ENCODE data around the gene SRRM1. TPM values are rescaled to one million over a fixed set of nuclear protein-coding genes. Genes with fewer than 3 reads are reported as not detected.
"Not testable (repeated sequence)": the region's sequence is repeated elsewhere in the genome, so short reads cannot be mapped to it uniquely, and the experiment has no call there.

SRRM1 gene
- total and polyA plus RNA-seq, 10 of the 15 experiments (the other 5 are each of a cell fraction or from before 2014, with no cell fraction given) = 36.8 to 285 (median 126) TPM

DNA sequence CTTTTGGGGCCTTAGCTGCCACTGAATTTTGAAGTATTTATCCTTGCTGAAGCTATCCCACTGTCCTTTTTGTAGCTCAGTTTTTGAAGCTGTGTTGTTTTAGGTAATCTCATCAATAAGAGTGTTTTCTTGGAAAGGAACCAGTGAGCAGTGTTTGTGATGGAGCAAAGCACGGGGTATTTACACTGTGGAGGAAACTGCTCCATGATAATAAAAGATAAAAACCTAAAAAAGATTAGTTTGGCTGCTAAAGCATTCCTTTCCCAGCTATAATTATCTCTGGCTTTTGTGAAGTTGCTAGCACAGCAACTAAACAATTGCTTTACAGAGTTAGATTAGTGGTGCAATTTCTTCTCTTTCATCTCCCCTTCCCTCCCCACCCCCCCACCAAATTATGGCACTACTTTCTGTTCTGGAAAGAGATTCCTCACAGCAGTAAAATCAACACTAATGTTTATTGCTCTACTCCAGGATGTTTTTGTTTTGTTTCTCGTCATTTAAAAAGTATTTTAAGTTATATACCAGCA is 21.5 kb downstream of the SRRM1 start:
- H3K36me3 ChIP-seq (ENCODE audit: control insufficient read depth in 2 of 2, insufficient read depth in 2 of 2, low read length in 1 of 2) = peaks cover 10 to 42% of the 10 kb centered on the region in 2 experiments
- intact Hi-C loops (cut with micrococcal nuclease; ENCODE audit: unreplicated experiment) (no loop called here), in situ Hi-C loops (cut with MboI) (no loop called here)
- H3K27ac ChIP-seq (ENCODE audit: control insufficient read depth, insufficient read depth) = no peak overlapping the region
- H3K4me3 ChIP-seq = no peak overlapping the region
- ATAC-seq (no peak), FAIRE-seq (no peak), DNase-seq (ENCODE audit: low read depth, low spot score) (no peak)
- H2AFZ ChIP-seq (ENCODE audit: control insufficient read depth, low read depth, low read length) = no peak overlapping the region
- POLR2A ChIA-PET = interaction anchor here (0.6 to 0.7 kb wide), 2 partner anchors 91 to 594 kb away, joined by 3 to 4 read pairs; no protein-coding TSS in a partner anchor
- 100% methylated on average over 2 of the region's 2 CpGs for WGBS (ENCODE audit: insufficient coverage, insufficient replicate concordance, low lambda C conversion rate, missing lambda C conversion rate)
- H3K9me3 ChIP-seq (replicated peaks; ENCODE audit: control insufficient read depth, insufficient read depth, low read length) = no peaks in the 10 kb centered on the region
- no peaks in the 10 kb centered on the region for H3K4me1 ChIP-seq (ENCODE audit: control insufficient read depth, insufficient read depth, low read length)
- no peak overlapping the region for H3K9ac ChIP-seq (ENCODE audit: control insufficient read depth, insufficient read depth, low read length)
- CTCF ChIA-PET = interaction anchor here (0.7 to 1.6 kb wide), 6 partner anchors 24 to 170 kb away, joined by 3 to 8 read pairs (median 4); no protein-coding TSS in a partner anchor
- RAD21 ChIA-PET (ENCODE audit: unreplicated experiment) = interaction anchor here (1.3 kb wide), 1 partner anchor 24 kb away, joined by 3 read pairs; no protein-coding TSS in a partner anchor
- no peak overlapping the region for H3K4me2 ChIP-seq (ENCODE audit: control insufficient read depth, insufficient read depth)
- SMC1A ChIA-PET (ENCODE audit: uncharacterized antibody, unreplicated experiment) = interaction anchor here (0.6 to 2.2 kb wide), 7 partner anchors 9 to 190 kb away, joined by 3 to 6 read pairs (median 3); no protein-coding TSS in a partner anchor
- no peaks in the 10 kb centered on the region for H3K27me3 ChIP-seq (replicated peaks in 1 of 2; ENCODE audit: control insufficient read depth in 2 of 2, insufficient read depth in 2 of 2, low read length in 1 of 2)
- H4K20me1 ChIP-seq (ENCODE audit: control insufficient read depth, insufficient read depth) = no peaks in the 10 kb centered on the region
- no peaks in the 10 kb centered on the region; the same call in 1 of the 2 replicates for H3K79me2 ChIP-seq (ENCODE audit: control insufficient read depth, insufficient read depth, low read length)
- no peak for TF ChIP-seq TAF1 (IDR thresholded peaks at IDR 0.05; ENCODE audit: borderline replicate concordance, low read depth, low read length)
- TF ChIP-seq POLR2AphosphoS5 (IDR thresholded peaks at IDR 0.05; ENCODE audit: low read length) = 0 out of 2 replicates have a peak, but pooled peaks have one; percentile 6
- no TSS peak for BruUV-seq (replicated peaks)

DNA sequence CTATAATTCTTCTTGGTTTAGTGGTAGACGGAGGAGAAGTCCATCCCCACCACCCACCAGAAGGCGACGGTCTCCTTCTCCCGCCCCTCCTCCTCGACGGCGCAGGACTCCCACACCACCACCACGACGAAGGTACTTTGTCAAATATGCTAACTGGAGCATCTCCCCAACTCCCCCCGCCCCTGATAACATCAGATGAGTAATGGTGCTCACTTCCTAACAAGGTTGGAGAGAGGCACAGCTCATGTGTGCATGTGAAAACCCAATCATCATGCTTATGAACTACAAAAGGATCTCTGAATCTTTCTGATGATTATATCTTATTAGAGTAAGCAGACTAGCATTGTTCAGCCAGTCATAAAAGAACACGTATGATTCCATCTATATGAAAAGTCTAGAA is 23.7 kb downstream of the SRRM1 start:
- ChIA-PET CTCF (interaction anchor here (1.2 kb wide), 1 partner anchor 168 kb away, joined by 3 read pairs; no protein-coding TSS in a partner anchor), RAD21 (ENCODE audit: unreplicated experiment) (no interaction called here), POLR2A (no interaction called here), SMC1A (ENCODE audit: uncharacterized antibody, unreplicated experiment) (no interaction called here)
- H2AFZ ChIP-seq (ENCODE audit: control insufficient read depth, low read depth, low read length) = no peak overlapping the region
- H3K27ac ChIP-seq (ENCODE audit: control insufficient read depth, insufficient read depth) = no peak overlapping the region
- no TSS peak for BruUV-seq (replicated peaks)
- in situ Hi-C loops (cut with MboI) (no loop called here), intact Hi-C loops (cut with micrococcal nuclease; ENCODE audit: unreplicated experiment) (no loop called here)
- H3K9ac ChIP-seq (ENCODE audit: control insufficient read depth, insufficient read depth, low read length) = no peak overlapping the region
- no peak overlapping the region for H3K4me3 ChIP-seq
- TF ChIP-seq BRCA1 (IDR thresholded peaks at IDR 0.05; ENCODE audit: low read depth, low read length) = no peak
- no peak for TF ChIP-seq EP300 (IDR thresholded peaks at IDR 0.05; ENCODE audit: borderline replicate concordance in 1 of 2, control insufficient read depth in 1 of 2, low read depth in 2 of 2, low read length in 2 of 2)
- TF ChIP-seq JUND (IDR thresholded peaks at IDR 0.05; ENCODE audit: low read depth, low read length) = no peak
- 94% methylated on average over 7 of the region's 11 CpGs for WGBS (ENCODE audit: insufficient coverage, insufficient replicate concordance, low lambda C conversion rate, missing lambda C conversion rate)
- no peaks in the 10 kb centered on the region for H3K27me3 ChIP-seq (replicated peaks in 1 of 2; ENCODE audit: control insufficient read depth in 2 of 2, insufficient read depth in 2 of 2, low read length in 1 of 2)
- ATAC-seq = no peak
- FAIRE-seq = no peak
- no peaks in the 10 kb centered on the region for H3K4me1 ChIP-seq (ENCODE audit: control insufficient read depth, insufficient read depth, low read length)
- H3K36me3 ChIP-seq (ENCODE audit: control insufficient read depth in 2 of 2, insufficient read depth in 2 of 2, low read length in 1 of 2) = peaks cover 18 to 55% of the 10 kb centered on the region in 2 experiments
- H4K20me1 ChIP-seq (ENCODE audit: control insufficient read depth, insufficient read depth) = no peaks in the 10 kb centered on the region
- no peaks in the 10 kb centered on the region for H3K9me3 ChIP-seq (replicated peaks; ENCODE audit: control insufficient read depth, insufficient read depth, low read length)
- H3K4me2 ChIP-seq (ENCODE audit: control insufficient read depth, insufficient read depth) = no peak overlapping the region
- H3K79me2 ChIP-seq (ENCODE audit: control insufficient read depth, insufficient read depth, low read length) = no peaks in the 10 kb centered on the region
- no peak for DNase-seq (ENCODE audit: low read depth, low spot score)

DNA sequence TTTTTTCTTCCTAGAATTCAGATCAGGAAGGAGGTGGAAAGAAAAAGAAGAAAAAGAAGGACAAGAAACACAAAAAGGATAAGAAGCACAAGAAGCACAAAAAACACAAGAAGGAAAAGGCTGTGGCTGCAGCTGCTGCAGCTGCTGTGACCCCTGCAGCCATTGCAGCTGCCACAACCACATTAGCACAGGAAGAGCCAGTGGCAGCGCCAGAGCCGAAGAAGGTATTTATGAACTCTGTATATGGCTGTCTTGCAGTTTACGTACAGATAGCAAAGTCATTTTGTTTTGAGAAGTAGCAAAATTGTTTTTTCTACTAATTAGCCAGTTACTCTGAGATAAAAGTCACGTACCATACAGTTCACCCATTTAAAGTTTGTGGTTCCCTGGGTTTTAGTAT is 28.3 kb downstream of the SRRM1 start:
- H3K9me3 ChIP-seq (replicated peaks; ENCODE audit: control insufficient read depth, insufficient read depth, low read length); H3K4me3 ChIP-seq; H2AFZ ChIP-seq (ENCODE audit: control insufficient read depth, low read depth, low read length); H3K4me1 ChIP-seq (ENCODE audit: control insufficient read depth, insufficient read depth, low read length); FAIRE-seq; H3K79me2 ChIP-seq (ENCODE audit: control insufficient read depth, insufficient read depth, low read length); POLR2A ChIA-PET; H3K4me2 ChIP-seq (ENCODE audit: control insufficient read depth, insufficient read depth); ATAC-seq; H3K27ac ChIP-seq (ENCODE audit: control insufficient read depth, insufficient read depth); DNase-seq (ENCODE audit: low read depth, low spot score); H3K27me3 ChIP-seq (replicated peaks in 1 of 2; ENCODE audit: control insufficient read depth in 2 of 2, insufficient read depth in 2 of 2, low read length in 1 of 2); intact Hi-C loops (cut with micrococcal nuclease; ENCODE audit: unreplicated experiment); in situ Hi-C loops (cut with MboI); H4K20me1 ChIP-seq (ENCODE audit: control insufficient read depth, insufficient read depth); BruUV-seq (replicated peaks); H3K9ac ChIP-seq (ENCODE audit: control insufficient read depth, insufficient read depth, low read length): not testable (repeated sequence)
- RAD21 ChIA-PET (ENCODE audit: unreplicated experiment) = interaction anchor here (1.2 to 1.3 kb wide), 2 partner anchors 12 to 159 kb away, joined by 5 to 6 read pairs; no protein-coding TSS in a partner anchor
- SMC1A ChIA-PET (ENCODE audit: uncharacterized antibody, unreplicated experiment) = interaction anchor here (1.1 to 1.2 kb wide), 2 partner anchors 159 to 161 kb away, joined by 3 to 6 read pairs; no protein-coding TSS in a partner anchor
- H3K36me3 ChIP-seq (ENCODE audit: control insufficient read depth in 2 of 2, insufficient read depth in 2 of 2, low read length in 1 of 2) = peaks cover 21 to 41% of the 10 kb centered on the region in 2 experiments
- 100% methylated on average over 4 of the region's 4 CpGs for WGBS (ENCODE audit: insufficient coverage, insufficient replicate concordance, low lambda C conversion rate, missing lambda C conversion rate)
- CTCF ChIA-PET = interaction anchor here (1.2 to 1.6 kb wide), 3 partner anchors 17 to 164 kb away, joined by 4 to 9 read pairs (median 7); no protein-coding TSS in a partner anchor
